HG03521 (cell line): ENCODE data around the gene GP1BA.

Source experiments
- ATAC-seq: cut with Tn5 transposase; IDR thresholded peaks from one replicate; pipeline ENCODE4 v1.9.1; 2021; ENCODE audit warnings: mild to moderate bottlenecking, moderate library complexity; ENCODE audit not compliant: unreplicated experiment

Gene GP1BA

DNA sequence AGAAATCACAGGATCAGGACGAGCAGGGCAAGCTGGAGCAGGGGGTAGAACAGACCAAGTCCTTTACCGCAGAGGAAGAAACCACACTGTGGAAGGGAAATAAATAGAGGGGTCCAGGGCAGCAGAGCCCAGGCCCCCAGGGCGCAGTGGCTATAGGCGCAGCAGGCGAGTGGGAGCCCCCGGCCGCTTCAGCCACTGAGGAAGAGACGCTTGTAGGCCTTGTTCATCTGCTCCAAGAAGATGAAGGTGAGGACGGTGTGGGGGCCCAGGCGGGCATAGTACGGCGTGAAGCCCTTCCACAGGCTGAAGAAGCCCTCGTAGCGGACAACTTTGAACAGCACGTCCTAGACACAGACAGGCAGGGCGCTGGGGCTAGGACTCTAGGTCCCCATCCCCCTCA is 5.5 kb downstream of the GP1BA start:
- ATAC-seq = no peak

DNA sequence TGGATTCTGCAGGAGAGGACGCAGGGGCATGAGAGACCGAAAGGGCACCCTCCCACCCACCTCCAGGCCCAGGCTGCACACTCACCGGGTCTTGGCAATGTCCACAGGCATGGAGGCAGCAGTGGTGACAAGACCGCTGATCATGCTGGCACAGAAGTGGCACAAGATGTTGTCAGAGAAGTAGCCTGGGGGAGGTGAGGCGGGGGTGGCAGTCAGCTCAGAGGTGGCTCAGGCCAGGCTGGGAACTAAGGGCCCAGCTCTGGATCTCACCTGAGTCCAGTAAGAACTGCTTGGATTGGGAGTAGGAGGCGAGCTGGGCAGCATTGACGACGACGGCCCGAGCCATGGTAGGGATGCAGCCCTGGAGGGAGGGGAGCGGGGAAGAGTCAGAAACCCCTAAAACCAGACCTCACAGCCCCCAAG is 6.0 kb downstream of the GP1BA start:
- ATAC-seq = no peak

DNA sequence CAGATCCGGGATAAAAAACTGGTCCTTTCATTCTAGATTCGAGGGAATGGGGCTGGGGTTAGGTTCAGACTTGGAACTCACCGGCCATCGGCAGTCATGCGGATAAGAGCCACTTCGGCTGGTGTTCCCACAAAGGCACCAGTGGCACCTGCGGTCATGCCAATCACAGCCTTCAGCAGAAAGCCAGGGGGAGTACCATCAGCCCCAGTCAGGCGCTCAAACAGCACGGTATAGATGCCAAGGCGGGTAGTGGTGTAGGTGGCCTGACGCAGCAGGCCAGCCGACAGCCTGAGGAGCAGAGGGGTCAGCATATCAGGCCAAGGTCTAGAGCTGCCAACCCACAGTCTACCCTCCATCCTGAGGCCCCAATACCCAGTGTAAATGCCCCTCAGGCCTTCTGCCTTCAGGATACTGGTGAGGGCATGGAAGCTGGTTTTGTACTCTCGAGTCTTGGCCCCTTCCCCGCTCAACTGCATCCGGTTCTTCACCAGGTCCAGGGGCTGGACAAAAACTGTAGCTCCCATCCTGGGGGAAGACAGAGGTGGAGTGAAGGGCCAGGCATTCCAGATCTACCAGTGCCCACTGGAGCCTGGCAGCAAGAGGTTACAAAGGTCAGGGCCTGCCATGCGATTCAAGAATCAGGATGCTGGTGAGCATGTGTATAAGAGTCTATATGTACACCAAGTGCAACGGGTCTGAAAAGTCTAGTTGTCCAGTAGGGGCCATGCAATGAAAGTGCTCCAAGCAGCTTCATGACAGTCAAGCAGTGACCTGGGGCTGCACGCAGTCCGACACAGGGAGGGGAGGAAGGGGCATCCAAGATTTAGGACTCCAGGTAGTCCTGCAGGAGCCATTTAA is 6.8 kb downstream of the GP1BA start:
- ATAC-seq = no peak

DNA sequence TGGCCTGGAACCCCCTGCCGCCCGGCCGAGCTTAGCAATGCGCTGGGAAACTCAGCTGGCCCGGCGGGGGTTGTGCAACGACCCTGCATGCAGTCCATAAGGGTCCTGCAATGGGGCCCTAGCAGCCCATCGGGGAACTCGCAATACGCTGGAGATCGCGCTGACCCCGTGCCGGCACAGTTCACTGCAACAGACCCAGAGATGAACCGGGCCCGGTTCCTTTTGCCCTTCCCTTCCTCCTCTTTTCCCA is 7.4 kb downstream of the GP1BA start:
- no peak for ATAC-seq

DNA sequence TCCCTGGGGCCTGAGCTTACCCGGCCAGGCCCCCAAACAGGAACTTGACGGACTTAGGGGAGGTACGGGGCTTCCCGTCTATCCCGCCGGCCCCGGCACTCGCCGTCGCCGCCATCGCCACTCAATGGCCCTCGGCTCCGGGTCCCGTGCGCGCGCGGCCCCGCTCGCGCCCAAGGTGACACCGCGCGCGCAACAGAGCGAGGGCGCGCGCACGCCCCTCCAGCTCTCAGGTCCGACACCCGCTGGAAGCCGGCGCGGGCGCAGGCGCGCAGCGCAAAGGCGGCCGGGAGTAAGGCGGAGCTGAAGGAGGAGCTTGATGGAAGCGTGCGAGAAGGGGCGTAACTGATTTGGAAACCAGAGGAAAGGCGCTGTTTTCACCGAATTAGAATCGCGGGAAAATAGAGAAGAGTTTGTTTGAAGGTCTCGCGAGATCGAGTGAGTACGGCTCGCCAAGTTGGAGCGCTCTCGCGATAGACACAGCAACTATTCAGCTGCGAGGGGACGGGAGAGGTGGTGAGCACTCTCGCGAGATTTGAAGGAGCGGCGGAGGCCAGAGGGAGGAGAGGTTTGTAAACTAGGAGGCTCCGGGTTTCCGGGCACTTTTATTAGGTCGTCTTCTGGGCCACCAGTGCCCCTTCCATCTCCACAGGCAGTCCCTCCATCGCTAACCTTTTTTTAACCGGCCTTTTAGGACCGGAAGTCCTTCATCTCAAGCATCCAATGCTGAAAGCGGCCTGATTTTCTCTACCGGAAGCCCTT is 7.9 kb downstream of the GP1BA start, which contains the start of the genes RNF167 and SLC25A11:
TSS of gene RNF167 (plus strand) at position 473 of the 759 bp plus-strand sequence. CDS start 642 bp downstream, outside the sequence.
TSS of gene SLC25A11 (minus strand) at position 251 of the 759 bp plus-strand sequence. CDS start at position 115, 136 bp downstream.
- peak; percentile 80 for ATAC-seq

DNA sequence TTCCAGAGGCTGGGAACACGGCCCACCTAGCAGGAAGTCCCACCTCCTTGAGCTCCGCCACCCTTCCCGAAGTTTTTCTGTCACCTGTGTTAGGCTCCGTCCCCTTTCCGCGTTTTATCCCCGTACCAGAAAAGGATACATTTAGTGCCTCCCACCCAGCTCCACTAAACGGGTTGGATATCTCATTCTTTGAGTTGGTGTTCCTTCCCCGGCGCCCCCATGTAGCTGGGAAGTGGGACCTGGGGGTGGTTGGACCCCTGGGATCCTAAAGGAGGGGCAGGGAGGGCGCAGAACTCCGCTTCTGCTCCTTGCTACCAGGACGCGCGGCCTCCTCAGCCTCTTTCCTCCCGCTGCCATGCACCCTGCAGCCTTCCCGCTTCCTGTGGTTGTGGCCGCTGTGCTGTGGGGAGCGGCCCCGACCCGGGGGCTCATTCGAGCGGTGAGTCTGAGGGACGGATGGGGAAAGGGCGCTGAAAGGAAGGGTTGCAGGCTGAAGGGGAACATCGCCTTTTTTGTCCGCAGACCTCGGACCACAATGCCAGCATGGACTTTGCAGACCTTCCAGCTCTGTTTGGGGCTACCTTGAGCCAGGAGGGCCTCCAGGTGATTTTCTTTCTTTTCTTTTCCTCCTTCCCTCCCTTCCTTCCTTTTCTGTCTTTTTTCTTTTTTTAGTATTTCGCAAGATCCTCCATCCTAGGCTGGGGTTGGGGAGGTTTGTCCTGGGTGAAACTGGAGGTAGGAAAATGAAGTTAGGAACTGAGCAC is 8.7 kb downstream of the GP1BA start:
- no peak for ATAC-seq

DNA sequence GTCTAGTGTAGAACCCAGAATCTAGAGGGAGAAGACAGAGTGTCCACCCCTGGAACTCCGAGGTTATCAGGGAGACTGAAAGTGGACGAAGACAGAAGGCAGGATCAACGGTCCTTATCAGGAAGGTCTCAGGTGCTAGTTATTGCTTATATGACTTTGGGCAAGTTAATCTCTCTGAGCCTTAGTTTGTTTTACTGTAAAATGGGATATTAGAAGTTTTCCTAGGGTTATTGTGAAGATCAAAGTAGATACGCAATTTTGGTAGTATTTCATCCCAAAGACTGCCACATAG is 9.2 kb downstream of the GP1BA start:
- ATAC-seq = no peak

DNA sequence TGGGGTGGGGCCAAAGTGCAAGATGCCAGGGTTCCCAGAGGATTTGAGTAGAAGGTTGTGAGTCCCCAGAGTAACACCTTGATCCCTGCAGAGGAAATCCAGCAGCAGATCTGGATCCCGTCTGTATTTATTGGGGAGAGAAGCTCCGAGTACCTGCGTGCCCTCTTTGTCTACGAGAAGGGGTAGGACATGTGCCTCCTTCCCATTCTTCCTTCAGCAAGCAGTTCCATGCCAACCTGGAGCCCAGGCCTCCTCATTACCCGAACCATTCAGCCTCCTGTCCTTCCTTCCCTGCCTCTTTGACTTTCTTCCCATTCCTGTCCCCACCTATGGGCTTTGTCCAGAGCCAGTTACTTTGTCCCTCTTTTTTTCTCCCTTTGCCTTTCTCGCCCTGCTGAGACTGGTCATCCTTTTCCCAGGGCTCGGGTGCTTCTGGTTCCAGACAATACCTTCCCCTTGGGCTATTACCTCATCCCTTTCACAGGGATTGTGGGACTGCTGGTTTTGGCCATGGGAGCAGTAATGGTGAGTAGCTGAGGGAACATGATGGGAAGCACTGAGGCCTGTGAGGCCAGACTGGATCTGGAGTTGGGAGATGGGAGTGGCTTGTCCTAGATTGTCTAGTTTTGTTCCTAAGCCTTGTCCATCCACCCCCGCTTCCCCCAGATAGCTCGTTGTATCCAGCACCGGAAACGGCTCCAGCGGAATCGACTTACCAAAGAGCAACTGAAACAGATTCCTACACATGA is 10.9 kb downstream of the GP1BA start:
- no peak for ATAC-seq

DNA sequence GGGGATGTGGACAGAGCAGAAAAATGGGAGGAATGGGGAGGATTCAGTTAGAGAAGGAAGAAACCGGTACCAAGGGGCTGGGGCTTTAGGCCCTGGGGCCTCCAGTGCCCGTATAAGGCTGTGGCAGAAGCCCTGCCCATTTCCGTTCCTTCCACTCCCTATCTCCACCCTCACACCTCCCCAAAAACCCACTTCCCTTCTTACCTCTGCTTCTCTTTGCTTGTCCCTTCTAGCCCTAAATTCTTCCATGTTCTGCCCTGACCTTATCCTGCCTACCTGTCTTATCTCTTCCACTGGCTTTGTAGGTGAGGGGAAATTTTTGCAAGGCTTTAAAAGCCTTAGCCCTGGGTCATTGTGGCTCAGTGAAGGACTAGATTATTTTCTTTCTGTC is 12.1 kb downstream of the GP1BA start:
- no peak for ATAC-seq

DNA sequence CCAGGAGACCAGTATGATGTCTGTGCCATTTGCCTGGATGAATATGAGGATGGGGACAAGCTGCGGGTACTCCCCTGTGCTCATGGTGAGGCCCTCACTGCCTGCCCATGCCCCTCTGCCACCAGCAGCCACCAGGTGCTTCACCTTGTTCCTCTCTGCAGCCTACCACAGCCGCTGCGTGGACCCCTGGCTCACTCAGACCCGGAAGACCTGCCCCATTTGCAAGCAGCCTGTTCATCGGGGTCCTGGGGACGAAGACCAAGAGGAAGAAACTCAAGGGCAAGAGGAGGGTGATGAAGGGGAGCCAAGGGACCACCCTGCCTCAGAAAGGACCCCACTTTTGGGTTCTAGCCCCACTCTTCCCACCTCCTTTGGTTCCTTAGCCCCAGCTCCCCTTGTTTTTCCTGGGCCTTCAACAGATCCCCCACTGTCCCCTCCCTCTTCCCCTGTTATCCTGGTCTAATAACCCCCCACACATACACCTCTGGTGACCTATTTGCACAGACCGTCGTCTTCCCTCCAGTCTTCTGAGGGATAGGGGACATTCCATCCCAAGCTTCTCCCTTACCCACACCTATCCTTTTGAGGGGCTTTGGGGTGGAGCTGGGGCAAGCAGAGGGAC is 12.6 kb downstream of the GP1BA start:
- ATAC-seq = no peak

DNA sequence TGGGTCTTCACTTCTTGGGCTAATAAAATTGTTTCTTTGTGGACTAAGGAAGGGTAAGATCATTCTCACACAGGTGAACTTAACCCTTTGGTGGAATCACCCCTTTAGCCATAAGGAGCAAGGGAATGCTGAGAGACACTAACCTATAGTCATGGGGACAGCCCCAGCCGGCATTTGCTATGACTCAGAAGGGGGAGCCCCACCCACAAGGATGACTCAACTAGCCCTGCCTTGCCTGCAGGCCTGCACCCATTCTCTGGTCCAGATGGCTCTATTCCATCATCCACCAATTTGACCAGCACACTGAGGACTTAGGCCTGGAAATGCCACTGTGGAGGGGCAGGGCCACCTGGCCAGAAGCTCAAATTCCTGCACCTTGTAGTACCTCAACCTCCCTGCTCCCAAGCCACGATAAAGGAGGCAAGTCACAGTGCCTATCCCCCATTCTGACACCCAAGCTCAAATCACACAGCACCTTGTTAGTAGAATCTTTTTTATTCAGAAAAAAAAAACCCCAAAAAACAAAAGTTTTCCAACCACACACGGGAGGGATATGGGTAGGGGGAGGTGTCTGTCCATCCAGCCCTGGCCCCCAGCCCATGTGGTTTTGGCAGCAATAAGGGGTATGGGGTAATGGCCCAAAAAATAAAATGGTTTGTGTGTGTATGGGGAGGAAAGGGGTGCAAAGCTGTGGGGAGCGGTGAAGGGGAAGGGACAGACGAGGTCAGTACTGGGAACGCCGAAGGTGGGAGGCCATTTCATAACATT is 13.3 kb downstream of the GP1BA start:
- no peak for ATAC-seq

DNA sequence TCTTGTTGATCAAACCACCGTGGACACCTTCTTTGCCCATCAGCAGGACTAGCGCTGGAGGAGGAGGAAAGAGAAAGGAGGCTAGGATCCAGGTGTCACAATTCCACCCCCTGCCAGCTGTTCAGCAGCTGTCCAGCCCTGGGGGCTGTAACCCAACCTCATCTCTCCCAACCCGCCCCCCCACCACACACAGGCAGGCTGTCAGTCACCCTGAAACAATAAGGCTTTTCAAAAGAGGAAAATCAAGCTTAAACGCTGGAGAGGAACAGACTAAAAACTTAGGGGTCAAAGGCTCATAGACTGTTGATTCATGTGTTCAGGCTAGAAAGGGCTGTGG is 13.8 kb downstream of the GP1BA start:
- no peak for ATAC-seq

DNA sequence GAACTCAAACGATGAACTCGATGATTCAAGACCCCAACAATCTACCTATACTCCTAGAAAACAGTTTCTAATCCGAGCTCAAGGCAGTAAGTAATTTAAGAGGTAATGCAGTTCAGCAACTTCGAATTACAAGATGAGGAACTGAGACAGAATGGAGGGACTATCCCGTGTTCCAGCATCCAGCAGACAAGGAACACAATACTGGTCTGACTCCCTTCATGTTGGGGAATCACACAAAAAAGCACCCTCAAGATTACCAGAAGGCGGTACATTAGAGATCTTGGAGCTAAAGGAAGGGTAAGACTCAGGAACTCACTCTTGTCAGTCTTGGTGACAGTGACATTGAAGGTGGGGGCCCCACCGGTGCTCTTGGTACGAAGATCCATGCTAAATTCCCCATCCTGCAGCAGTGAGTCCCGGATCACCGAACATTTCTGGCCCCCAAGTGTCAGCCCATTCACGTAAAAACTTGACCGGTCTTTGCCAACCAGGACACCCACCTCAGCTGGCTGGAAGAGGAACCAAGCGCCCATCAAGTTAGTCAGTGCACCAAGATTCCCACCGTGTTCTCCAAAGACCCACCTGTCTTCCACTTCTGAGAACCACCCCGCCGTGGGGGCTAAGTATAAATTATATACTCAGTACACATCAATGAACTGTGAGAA is 14.4 kb downstream of the GP1BA start:
- ATAC-seq = no peak

DNA sequence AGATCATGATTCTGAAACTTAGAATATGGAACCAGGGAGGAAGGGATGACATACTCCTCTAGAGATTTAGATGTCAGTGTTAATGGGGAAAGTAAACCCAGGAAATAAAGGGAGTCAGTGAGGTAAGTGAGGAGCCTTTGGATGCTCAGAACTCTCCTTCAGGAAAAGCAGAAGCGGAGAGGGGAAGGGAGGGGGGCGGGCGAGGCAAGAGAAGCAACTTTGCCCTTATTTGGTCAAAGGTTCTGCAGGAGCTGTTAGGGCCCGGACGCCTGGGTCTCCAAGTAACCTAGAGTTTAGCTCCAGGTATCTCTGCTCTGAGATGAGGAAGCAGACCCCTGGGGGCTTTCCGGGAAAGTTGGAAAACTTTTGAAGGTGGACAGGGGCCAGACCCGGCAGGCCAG is 14.9 kb downstream of the GP1BA start:
- no peak for ATAC-seq

DNA sequence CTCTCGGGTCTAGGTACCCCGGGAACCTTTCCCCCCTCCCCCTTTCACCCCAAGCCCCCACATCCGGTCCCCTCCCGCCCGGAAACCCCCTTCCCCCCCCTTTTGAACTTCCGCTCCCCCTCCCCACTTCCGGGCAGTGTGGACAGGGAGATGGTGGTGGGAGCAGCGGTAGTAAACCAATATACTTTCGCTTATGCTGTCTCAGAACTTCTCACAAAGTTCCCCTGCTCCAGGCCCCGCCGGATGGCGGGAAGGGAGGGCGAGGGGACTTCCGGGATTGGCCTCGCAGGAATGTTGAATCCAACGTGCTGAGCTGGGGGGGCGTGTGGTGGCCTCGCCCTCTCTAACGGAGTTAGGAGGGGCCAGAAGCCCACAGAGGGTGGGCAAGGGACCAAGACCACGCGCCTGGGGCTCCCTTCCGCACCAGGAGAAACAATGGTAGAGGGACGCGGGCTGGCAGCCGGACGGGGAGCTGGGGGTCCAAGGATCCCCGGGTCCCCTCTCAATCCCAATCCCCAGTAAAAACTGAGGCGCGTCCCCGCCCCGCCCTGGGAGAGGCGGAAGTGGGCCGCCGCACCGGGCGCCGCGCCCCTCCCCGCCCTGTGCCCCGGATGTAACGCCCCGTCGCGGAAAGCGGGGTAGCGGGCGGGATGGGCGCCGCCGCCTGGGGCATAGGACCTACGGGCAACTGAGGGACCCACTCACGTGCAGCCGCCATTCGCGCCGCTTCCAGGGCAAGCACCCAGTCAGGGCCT is 15.5 kb downstream of the GP1BA start:
- peak; percentile 4 for ATAC-seq

DNA sequence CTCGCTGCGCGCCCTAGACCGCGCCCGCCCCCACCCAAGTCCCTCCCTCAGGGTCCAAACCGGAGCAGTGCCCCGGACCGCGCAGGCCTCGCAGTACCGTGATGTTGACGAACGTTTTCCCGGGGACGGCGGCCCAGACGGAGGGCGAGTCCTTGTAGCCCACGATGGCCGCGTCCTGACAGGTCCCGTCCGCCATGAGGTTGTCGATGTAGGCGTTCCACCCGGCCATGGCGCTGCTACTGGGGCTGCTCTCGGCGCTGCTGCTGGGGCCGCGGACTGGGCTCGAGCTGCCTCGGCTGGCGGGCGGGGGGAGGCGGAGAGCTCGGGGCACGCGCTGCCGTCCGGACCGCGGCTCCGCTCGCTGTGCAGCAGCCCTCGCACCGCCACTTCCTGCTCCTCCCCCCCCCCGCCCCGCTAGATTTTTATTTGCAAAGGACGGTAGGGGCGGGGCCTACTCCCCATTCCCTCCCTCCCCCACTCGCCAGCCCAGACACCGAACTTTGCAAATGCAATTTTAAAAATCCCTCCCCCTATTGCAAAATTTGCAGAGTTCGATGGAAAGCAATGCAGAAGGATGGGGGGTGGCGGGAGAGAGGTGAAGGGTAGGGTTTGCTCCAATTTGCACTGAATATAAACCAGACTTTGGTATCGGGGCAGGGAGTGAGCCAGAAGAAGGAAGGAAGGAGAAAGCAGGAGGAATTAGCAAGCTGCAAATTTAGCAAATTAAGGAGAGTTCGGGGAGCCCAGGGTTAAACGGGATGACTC is 16.3 kb downstream of the GP1BA start, which contains the start of gene PFN1:
TSS of gene PFN1 (minus strand) at position 365 of the 765 bp plus-strand sequence. CDS start at position 229, 136 bp downstream.
- ATAC-seq = peak; percentile 12

DNA sequence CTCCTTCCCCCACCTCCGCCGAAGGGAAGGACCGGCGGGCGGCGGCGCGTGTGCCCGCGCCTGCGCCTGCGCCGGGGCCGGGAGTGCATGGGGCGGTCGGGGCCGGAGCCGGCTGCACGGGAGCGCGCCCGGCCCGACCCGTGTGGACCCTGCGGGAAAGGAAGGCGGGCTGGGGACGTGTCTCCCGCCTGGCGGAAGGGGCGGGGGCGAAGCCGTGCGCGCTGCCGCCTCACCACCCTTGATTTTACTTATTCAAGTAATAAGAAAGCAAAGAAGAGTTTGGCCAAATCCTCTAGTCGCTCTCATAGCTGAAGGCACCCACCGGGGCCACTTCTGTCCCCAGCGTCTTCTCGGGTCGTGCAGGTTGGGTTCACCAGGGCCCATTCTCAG is 16.8 kb downstream of the GP1BA start:
- peak; percentile 34 for ATAC-seq
